Measurements from ENCODE around the gene SLC6A3. TPM values are rescaled to one million over a fixed set of nuclear protein-coding genes. Genes with fewer than 3 reads are reported as not detected.

Gene SLC6A3
- total and polyA plus RNA-seq, 2 donors (not counting 1 experiment from before 2014, with no cell fraction given), result not detected

- TF ChIP-seq CTCF (conservative IDR thresholded peaks at IDR 0.05 in 1 of 2, IDR thresholded peaks at IDR 0.05 in 1 of 2; ENCODE audit: low read depth in 1 of 2, low read length in 2 of 2), result no peak
- no peak overlapping the region for H3K9ac ChIP-seq (ENCODE audit: insufficient read depth, low read length)
- no peaks in the 10 kb centered on the region for H3K27me3 ChIP-seq (ENCODE audit: control insufficient read depth, insufficient read depth, low read length)
- no peaks in the 10 kb centered on the region for H3K36me3 ChIP-seq (ENCODE audit: control insufficient read depth, insufficient read depth, low read length)
- H4K20me1 ChIP-seq (ENCODE audit: control insufficient read depth, extremely low read depth, insufficient read depth, low read length), result no peaks in the 10 kb centered on the region
- no peak overlapping the region for H3K4me2 ChIP-seq (ENCODE audit: extremely low read depth, insufficient read depth, low read length)
- H3K4me3 ChIP-seq (replicated peaks in 1 of 4; ENCODE audit: control extremely low read depth in 1 of 4, insufficient read depth in 1 of 4, low read depth in 3 of 4, low read length in 4 of 4), result no peak overlapping the region
- no peaks in the 10 kb centered on the region for H3K79me2 ChIP-seq (ENCODE audit: control insufficient read depth, insufficient read depth, low read length)
- no peak overlapping the region for H3K27ac ChIP-seq (ENCODE audit: insufficient read depth, low read length)
- DNase-seq (ENCODE audit: low read depth in 2 of 2), result no peak
- H3K9me3 ChIP-seq (ENCODE audit: control insufficient read depth, insufficient read depth, low read depth, low read length), result no peaks in the 10 kb centered on the region
- no peak overlapping the region for H2AFZ ChIP-seq (ENCODE audit: low read length)
- H3K4me1 ChIP-seq (ENCODE audit: control insufficient read depth, extremely low read depth, insufficient read depth, low read length), result no peaks in the 10 kb centered on the region
Measured at GRCh38 chr5:1405539-1406530, 39.4 kb downstream of the SLC6A3 start.

GRCh38 chr5:1405121-1405520, 40.1 kb downstream of the SLC6A3 start:
- H3K9me3 ChIP-seq (ENCODE audit: control insufficient read depth, insufficient read depth, low read depth, low read length), result no peaks in the 10 kb centered on the region
- no peak overlapping the region for H3K4me2 ChIP-seq (ENCODE audit: extremely low read depth, insufficient read depth, low read length)
- no peak overlapping the region for H3K27ac ChIP-seq (ENCODE audit: insufficient read depth, low read length)
- H3K79me2 ChIP-seq (ENCODE audit: control insufficient read depth, insufficient read depth, low read length), result no peaks in the 10 kb centered on the region
- no peaks in the 10 kb centered on the region for H4K20me1 ChIP-seq (ENCODE audit: control insufficient read depth, extremely low read depth, insufficient read depth, low read length)
- TF ChIP-seq CTCF (conservative IDR thresholded peaks at IDR 0.05 in 1 of 2, IDR thresholded peaks at IDR 0.05 in 1 of 2; ENCODE audit: low read depth in 1 of 2, low read length in 2 of 2) (no peak), EZH2 (IDR thresholded peaks at IDR 0.05; ENCODE audit: low read length, missing control alignments) (no peak)
- no peak overlapping the region for H2AFZ ChIP-seq (ENCODE audit: low read length)
- no peaks in the 10 kb centered on the region for H3K4me1 ChIP-seq (ENCODE audit: control insufficient read depth, extremely low read depth, insufficient read depth, low read length)
- H3K36me3 ChIP-seq (ENCODE audit: control insufficient read depth, insufficient read depth, low read length), result no peaks in the 10 kb centered on the region
- no peak overlapping the region for H3K4me3 ChIP-seq (replicated peaks in 1 of 4; ENCODE audit: control extremely low read depth in 1 of 4, insufficient read depth in 1 of 4, low read depth in 3 of 4, low read length in 4 of 4)
- H3K27me3 ChIP-seq (ENCODE audit: control insufficient read depth, insufficient read depth, low read length), result no peaks in the 10 kb centered on the region
- DNase-seq (ENCODE audit: low read depth in 2 of 2), result no peak
- no peak overlapping the region for H3K9ac ChIP-seq (ENCODE audit: insufficient read depth, low read length)

- no peaks in the 10 kb centered on the region for H4K20me1 ChIP-seq (ENCODE audit: control insufficient read depth, extremely low read depth, insufficient read depth, low read length)
- TF ChIP-seq CTCF (conservative IDR thresholded peaks at IDR 0.05 in 1 of 2, IDR thresholded peaks at IDR 0.05 in 1 of 2; ENCODE audit: low read depth in 1 of 2, low read length in 2 of 2), result no peak
- TF ChIP-seq EZH2 (IDR thresholded peaks at IDR 0.05; ENCODE audit: low read length, missing control alignments), result no peak
- no peak overlapping the region for H3K4me3 ChIP-seq (replicated peaks in 1 of 4; ENCODE audit: control extremely low read depth in 1 of 4, insufficient read depth in 1 of 4, low read depth in 3 of 4, low read length in 4 of 4)
- no peak for DNase-seq (ENCODE audit: low read depth in 2 of 2)
- no peaks in the 10 kb centered on the region for H3K36me3 ChIP-seq (ENCODE audit: control insufficient read depth, insufficient read depth, low read length)
- no peak overlapping the region for H3K9ac ChIP-seq (ENCODE audit: insufficient read depth, low read length)
- H2AFZ ChIP-seq (ENCODE audit: low read length), result no peak overlapping the region
- no peaks in the 10 kb centered on the region for H3K79me2 ChIP-seq (ENCODE audit: control insufficient read depth, insufficient read depth, low read length)
- no peak overlapping the region for H3K27ac ChIP-seq (ENCODE audit: insufficient read depth, low read length)
- no peaks in the 10 kb centered on the region for H3K9me3 ChIP-seq (ENCODE audit: control insufficient read depth, insufficient read depth, low read depth, low read length)
- H3K4me1 ChIP-seq (ENCODE audit: control insufficient read depth, extremely low read depth, insufficient read depth, low read length), result no peaks in the 10 kb centered on the region
- H3K27me3 ChIP-seq (ENCODE audit: control insufficient read depth, insufficient read depth, low read length), result no peaks in the 10 kb centered on the region
- H3K4me2 ChIP-seq (ENCODE audit: extremely low read depth, insufficient read depth, low read length), result no peak overlapping the region
Measured at GRCh38 chr5:1404062-1404461, 41.2 kb downstream of the SLC6A3 start.

Data from fibroblast of lung (primary cell).